HG03175 (cell line): ENCODE measurements around the gene VAV2.

Experiments
- ATAC-seq: cut with Tn5 transposase; IDR thresholded peaks from one replicate; pipeline ENCODE4 v1.9.1; 2021; ENCODE audit warnings: mild to moderate bottlenecking, moderate library complexity; ENCODE audit not compliant: unreplicated experiment

Gene VAV2

DNA sequence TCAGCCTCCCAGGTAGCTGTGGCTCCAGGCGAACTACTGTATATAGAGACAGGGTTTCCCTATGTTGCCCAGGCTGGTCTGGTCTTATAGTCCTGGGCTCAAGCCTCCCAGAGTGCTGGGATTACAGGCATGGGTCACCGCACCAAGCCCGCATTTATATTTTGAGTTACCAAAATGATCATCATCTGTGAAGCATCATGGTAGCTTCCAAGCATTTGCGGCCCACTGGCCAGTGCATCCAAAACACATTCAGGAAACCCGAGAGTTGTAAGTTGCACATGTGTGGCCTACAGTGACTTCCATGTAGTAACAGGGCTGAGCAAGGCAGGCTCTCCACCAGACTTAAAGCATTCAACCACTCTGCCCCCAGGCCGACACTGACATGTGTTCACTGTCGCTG lies 35.4 kb upstream of the VAV2 start:
- no peak for ATAC-seq

GRCh38 chr9:134026981-134027380 lies 34.9 kb upstream of the VAV2 start:
- ATAC-seq = no peak

- no peak for ATAC-seq
Observed at GRCh38 chr9:134026581-134026980, 34.5 kb upstream of the VAV2 start.

- ATAC-seq = peak; percentile 42
Observed at GRCh38 chr9:134025606-134026541, 33.8 kb upstream of the VAV2 start.

- ATAC-seq = peak; percentile 85
Observed at GRCh38 chr9:134024828-134025605, 32.9 kb upstream of the VAV2 start, which contains the start of gene BRD3OS. Gene BRD3OS (plus strand): TSS chr9:134025481. CDS start chr9:134026748, 1,267 bp downstream.

DNA sequence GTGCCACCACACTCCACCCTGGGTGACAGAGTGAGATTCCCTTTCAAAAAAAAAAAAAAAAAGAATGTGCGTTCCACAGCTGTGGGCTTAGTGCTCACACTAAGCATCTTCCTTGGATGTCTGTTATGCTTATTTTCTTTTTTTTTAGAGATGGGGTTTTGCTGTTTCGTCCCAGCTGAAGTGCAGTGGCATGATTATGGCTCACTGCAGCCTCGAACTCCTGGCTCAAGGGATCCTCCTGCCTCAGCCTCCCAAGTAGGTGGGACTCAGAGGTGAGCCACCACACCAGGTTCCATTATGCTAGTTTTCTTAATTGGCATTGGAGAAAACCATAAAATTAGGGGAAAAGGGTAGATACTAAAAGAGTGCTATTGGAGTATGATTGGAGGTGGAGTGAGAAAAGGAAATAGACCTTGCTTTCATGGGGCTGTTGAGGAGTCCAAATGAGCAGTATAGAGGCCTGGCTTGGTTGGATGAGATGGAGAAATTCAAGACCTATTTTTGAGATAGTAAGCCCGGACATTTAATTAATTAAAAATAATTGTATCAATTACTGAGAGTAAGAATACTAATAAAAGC lies 32.2 kb upstream of the VAV2 start:
- no peak for ATAC-seq

DNA sequence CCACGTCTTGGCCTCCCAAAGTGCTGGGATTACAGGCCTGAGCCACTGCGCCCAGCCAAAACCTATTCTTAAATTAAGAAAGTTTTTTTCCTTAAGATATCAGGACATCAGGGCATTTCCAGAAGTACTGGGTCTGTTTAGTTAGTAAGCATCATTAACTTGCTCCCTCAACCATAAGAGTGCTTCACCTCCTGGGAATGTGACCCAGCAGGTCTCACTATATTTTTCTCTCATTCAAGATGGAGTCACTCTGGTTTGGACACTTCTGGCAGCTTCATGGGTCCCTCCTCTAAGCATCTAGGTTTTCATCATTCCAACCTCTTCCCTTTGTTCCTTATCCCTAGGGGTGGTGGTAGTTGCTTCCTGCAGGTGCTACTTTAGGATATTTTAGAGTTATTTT lies 22.8 kb upstream of the VAV2 start:
- no peak for ATAC-seq

DNA sequence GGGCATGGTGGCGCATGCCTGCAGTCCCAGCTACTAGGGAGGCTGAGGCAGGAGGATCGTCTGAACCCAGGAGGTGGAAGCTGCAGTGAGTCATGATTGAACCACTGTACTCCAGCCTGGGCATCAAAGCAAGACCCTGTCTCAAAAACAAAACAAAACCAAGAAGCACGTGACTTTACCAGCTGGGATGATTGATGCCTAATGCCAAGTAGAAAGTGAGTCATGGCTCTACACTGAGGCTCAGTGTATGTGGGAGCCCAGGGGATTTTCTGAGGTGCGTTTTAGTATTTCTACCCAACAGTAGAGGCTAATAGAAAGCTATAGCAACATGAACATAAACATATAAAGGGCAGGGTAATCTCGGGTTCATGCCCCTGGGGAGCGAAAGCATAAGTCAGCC lies 19.3 kb upstream of the VAV2 start:
- ATAC-seq = no peak

DNA sequence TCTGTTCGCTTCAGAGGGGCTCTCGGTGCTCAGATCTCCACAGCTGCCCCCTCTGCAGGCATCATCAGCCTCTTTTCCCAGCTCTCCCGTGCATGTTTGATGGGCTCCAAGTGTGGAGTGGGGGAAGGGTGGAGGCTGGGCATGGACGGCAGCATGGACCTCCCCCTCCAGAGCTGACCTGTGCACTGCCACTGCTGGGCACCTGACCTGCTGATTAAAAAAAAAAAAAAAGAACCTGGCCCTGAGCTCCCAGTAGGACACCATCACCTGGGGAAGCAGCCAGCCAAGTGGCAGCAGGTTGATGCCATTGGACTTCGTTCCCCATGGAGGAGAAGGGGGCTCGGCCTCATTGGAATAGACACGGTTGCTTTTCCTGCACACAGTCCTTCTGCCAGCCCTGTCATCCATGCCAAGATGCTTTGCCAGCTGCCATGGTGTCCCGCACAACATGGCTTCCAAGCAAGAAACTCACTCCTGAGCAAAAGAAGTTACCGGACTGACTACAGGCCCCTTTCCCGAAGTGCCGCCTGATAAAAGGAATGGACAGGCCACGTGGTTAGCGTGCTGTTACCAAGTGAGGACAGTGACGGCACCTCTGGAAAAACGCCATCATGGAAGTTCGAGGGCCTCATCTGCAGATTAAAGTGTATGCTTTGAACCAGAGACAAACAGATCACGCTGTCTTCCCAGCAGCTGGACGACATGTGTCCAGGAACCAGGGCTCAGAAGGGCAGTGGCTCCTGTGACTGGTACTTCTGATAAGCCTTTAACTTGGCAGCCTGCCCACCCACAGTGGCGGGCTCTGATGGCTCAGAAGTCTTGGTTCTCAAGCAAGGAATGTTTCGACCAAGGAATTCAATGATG lies 18.4 kb upstream of the VAV2 start:
- ATAC-seq = no peak

GRCh38 chr9:134007571-134007970 lies 15.4 kb upstream of the VAV2 start:
- no peak for ATAC-seq

DNA sequence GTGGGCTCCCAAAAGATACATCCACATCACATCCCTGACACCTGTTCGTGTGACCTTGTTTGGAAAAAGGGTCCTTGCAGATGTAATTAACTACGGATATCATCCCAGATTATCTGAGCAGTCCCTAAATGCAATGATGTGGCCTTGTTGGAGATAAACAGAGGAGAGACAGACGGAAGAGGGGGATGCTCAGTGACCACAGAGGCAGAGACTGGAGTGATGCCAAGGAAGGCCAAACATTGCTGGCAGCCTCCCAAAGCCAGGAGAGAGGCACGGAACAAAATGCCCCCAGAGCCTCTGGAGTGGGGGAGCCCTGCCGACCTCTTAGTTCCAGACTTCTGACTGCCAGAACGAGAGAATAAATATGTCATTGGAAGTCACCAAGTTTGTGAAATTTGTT lies 15.0 kb upstream of the VAV2 start:
- ATAC-seq = no peak

DNA sequence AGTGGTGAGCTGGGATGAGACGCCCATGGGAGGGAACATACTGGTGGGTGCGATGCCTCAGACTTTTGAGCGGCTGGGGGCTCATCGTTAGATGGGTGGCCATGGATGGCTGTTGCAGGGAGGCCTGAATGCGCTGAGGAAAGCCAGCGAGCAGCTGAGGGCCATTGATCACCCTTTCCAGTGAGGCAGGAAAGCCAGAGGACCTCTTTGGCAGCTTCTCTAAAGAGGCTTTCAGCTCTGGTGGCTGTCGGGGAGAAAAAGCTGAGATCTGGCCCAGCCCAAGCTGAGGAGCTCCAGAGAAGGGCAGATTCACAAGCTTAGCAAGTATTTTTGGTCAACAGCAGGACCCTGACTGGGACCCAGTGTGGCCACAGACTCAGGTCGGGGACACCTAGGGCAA lies 13.3 kb upstream of the VAV2 start:
- ATAC-seq = no peak

- no peak for ATAC-seq
Observed at GRCh38 chr9:134004881-134005280, 12.8 kb upstream of the VAV2 start.

DNA sequence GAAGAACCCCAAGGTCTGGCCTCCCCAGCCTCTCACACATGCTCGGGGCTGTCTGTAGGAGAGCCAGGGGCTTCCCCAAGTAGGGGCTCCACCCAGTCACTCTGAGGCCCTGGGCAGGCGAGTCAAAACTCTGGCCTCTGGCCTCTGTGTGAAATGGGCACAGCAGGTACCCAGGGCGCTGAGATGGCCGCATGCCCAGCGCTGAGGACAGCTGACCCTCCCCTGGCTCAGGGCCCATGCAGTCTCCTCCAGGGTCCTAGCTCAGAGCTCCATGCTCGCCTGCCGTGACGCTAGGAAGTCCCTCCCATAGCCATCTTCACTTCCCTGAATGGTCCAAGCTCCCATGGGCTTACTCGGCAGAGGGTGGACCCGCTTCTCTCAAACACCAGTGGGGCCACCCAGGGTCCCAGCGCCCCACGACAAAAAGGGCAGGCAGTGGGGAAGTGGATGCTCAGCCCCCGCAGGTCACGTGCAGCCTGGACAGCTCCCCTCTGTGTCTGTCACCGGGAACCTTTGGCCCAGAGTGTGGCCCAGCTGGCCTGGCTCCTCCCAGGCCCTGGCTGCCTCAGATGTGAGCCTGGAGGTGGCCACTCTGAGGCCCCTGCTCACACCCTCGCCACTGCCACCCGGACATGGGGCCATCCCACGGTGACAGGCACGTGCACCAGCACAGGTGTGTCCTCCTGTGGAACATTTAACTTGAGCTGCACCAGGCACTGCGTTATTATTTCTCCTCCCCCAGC lies 12.2 kb upstream of the VAV2 start:
- ATAC-seq = no peak

DNA sequence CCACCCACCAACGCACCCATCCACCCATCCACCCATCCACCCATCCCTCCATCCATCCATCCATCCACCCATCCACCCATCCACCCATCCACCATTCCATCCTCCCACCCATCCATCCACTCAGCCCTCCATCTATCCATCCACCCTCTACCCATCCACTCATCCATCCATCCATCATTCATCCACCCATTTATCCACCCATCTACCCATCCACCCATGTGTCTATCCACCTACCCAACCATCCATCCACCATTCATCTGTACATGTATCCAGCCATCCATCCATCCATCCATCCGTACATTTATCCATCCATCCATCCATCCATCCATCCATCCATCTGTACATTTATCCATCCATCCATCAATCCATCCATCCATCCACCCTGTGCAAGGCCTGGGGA lies 11.1 kb upstream of the VAV2 start:
- no peak for ATAC-seq

GRCh38 chr9:134002796-134003195 lies 10.7 kb upstream of the VAV2 start:
- ATAC-seq = no peak

- no peak for ATAC-seq
Observed at GRCh38 chr9:133999851-134000265, 7.7 kb upstream of the VAV2 start.

DNA sequence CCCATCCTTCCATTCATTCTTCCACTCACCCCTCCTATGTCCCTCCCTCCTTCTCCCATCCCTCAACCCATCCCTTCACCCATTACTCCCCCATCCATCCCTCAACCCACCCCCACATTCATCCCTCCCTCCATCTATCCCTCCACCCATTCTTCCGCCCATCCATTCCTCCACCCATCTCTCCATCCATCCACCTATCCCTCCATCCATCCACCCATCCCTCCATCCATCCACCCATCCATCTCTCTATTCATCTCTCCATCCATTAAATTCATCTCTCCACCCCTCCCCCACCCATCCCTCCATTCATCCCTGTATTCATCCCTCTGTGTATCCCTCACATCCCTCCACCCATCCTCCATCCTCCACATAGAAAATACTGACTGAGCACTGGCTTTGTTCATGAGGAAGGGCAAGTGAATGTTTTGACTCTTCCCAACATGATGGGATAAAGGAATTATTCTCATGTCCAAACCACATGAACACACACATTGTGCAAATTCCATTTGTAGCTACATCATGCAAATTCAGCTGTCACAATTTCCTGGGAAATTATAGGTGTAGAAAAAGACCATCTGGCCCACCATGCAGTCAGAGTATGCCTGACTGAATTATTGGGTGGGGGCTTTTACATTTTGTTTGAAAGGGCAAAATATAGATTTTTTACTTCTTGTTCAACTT lies 6.9 kb upstream of the VAV2 start:
- ATAC-seq = no peak

GRCh38 chr9:133997584-133997983 lies 5.5 kb upstream of the VAV2 start:
- ATAC-seq = no peak
